Activated CD4-positive, alpha-beta T cell treated with anti-CD3 and anti-CD28 coated beads, Interleukin-2, amount 50 U/mL, for 16 hours (primary cell): ENCODE results near the gene OPTC.

Experiments used
- DNase-seq: peaks from one replicate; pipeline ENCODE4 v3.0.0-alpha.2; 2020

The OPTC gene

DNA sequence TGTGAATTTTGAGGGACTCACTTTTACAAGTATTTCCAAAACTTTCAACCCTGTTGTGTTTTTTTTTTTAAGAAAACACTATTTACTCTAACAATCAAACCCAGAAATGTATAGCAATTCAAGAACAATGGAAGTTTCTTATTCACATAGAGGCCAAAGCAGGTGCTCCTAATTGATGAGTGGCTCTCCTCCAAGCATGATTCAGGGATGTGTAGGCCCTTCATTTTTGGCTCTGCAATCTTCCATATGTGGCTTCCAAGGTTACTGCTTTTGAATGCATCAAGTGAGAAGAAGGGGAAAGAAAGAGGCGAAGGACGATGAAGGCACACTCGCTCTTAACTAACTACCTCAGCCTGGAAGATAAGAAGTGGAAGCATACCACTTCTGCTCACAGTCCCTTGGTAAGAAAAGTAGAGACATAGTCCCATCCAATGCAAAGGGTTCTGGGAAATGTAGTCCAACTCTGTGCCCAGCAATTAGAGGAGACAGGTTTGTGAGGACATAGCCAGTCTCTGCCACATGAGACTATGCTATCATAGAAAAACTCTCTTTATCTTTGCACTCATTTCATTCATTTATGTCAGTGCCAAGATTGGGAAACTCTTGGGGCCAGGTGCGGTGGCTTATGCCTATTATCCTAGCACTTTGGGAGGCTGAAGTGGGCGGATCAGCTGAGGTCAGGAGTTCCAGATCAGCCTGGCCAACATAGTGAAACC is 46.0 kb downstream of the OPTC start:
- DNase-seq, result no peak

DNA sequence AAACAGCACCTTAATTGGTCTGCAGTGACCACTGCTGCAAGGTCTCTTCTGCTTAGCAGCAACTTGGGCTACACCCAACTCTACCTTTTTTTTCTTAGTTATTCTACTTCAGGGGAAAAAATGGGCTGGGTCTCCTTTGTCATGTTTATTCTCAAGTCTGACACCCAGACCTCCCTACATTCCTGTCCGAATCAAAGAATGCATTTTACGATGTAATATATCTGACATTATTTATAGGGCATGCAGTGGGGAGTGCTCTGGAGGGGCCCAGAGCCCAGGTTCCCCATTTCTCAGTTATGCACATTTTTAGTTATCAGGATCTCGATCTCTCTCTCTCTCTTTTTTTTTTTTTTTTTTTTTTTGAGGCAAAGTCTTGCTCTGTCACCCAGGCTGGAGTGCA is 50.5 kb downstream of the OPTC start:
- no peak for DNase-seq

DNA sequence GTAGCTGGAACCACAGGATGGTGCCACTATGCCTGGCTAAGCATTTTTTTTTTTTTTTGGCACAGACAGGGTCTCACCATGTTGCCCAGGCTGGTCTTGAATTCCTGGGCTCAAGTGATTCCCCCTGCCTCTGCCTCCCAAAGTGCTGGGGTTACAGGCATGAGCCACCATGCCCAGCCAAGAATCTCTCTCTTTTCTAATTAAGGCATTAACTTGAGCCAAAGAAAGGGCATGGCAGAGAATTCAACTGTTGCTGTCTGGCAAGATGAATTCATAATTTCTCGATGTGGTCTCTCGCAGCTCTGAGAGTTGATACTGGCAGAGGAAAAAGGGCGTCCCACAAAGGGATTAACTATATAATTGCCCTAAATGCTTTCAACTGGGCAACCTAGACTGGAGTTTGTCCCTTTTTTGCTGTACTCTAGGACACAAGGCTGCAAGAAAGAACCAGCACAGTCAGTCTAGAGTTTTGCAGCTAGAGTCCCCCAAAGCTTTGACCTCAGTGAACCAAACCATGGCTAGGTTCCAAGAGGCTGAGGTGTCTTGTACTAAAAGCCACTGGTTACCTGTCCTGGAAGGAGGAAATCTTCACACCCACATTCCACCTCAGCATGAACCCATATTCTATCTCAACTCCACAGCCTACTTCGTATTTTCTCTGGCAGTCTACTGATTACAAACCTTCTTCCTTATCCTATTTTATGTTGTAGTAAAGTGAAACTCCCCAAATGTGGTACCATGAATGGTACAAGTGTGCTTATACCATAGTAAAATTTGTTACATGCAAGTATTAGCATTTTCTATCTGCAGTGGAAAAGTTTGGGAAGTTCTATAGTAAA is 51.2 kb downstream of the OPTC start:
- DNase-seq, result no peak

DNA sequence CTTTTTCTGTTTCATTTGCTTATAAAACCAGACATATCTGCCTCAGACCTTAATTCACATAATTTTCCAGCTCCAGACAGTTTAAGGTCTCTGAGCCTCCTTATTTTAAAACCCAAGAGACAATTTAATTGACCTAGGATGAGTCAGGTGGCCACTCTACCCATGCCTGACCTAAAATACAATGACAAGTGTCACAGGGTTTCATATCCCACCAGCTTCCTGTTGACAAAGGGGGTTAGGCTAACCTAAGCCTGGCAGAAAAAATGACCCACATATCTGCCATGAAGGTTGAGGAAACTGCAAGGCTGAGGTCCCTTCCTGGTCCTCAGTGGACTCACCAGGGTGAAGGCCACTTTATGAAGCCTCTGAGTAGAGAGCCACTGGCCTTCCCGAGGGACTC is 52.3 kb downstream of the OPTC start:
- DNase-seq, result no peak

DNA sequence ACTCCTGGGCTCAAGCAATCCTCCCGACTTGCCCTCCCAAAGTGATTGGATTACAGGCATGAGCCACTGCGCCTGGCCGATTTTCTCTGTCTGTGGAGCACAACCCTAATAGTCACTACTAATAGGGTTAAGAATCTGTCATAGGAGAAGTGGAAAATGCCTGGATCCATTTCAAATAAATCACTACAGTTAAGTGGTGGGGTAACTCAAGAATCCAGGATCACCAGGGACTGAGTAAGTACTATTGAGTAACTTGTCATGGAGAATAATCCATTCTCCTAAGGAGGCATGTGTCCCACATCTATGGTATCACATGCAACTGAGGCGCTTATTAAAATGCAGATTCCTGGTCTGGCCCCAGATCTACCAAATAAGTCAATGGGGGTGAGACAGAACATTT is 53.2 kb downstream of the OPTC start:
- no peak for DNase-seq

DNA sequence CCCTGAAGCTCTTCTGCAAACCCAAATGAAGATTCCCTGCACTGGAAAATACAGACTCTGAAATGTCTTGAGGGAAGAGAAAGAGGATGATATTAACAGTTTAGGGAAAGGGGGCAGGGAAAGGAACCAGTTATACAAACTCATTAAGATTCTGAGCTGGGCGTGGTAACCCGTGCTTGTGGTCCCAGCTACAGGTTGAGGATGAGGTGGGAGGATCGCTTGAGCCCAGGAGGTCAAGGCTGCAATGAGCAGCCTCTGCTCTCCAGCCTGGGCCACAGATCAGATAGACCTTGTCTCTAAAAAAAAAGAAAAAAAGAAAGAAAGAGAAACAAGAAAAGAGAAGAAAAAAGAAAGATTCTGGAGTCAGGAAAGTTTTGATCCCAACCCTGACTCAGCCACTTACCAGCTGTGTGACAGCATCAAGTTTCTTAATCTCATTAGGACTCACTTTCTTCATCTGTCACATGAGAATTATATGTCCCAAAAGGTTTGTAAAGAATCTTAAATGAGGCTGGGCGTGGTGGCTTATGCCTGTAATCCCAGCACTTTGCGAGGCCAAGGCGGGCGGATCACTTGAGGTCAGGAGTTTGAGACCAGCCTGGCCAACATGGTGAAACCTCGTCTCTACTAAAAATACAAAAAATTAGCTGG is 53.9 kb downstream of the OPTC start:
- DNase-seq, result no peak

DNA sequence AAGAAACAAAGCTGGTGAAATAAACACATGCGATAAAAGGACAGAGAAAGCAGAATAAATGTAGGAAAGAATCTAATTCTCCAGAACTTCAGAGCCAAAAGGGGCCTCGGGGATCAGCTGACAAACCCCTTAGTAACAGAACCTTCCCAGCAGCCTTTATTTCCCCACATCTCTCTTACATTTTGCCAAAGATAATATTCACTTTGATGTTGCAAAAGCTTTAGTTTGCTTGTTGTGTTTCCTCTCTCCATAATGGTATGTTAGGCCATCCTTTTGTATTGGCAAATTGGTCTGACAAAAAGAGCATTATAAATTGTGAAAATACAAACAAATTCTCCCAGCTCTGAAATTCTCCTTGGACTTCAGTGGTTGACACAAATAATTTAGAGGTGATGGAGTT is 54.9 kb downstream of the OPTC start:
- no peak for DNase-seq

DNA sequence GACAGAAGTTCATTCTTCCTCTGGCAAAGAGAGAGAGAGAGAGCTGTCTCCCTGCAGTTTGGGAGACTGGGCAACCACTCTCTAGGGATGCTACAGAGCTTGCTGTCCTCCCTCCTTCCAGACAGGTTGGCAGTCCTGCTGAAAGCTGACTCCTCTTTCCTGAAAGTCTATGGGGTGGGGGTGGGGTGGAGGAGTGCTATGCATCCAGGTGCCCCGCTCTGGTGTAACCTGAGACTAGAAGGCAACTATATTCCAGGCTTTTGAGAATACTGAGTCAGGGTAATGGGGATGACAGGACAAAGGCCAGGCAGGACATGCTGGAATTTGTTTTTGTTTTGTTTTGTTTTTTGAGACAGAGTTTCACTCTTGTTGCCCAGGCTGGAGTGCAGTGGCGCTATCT is 55.4 kb downstream of the OPTC start:
- DNase-seq, result no peak

DNA sequence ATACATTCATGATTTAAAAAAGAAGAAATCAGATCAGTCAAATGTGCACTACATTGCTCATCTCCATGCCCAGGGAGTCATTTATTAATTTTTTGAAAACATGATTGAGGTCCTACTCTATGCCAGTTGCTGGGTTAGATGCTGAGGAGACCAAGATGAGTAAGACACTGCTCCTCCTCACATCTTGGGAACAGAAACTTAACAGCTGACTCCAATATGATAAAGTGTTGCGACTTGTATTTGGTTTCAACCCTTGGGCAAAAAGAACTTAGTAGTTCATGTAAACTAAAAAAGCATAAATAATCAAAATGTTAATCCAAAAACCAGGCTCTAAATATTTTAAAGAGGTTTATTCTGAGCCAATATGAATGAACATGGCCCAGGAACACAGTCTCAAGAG is 56.9 kb downstream of the OPTC start:
- DNase-seq, result no peak

DNA sequence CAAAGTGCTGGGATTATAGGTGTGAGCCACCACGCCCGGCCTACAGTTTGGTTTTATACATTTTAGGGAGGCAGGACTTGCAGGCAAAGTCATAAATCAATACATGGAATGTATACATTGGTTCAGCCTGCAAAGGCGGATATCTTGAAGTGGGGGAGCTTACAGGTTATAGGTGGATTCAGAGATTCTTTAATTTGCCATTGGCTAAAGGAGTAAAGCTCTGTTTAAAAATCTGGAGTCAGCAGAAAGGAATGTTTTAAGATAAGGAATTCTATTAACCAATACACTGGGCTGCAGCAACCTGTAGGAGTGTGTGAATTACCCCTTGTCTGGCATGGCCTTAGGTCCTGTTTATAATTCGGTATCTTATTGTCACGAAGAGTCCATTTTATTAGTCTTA is 57.6 kb downstream of the OPTC start:
- no peak for DNase-seq

DNA sequence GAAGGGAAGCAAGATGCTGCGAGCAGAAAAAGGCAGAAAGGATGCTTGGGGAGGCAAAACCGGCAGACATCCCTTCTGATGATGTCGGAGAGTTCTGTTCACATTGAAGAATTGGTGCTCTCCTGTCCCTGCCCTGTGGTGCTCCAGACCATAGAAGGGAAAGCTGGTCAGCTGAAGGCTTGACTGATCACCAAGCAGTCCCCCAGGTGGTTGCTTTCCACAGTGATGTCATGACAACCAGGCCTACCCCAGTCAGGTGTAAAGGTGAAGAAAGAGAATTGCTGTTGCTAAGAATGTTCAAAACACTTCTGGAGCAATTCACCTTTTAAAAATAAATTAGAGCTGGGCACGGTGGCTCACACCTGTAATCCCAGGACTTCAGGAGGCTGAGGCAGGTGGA is 59.5 kb downstream of the OPTC start:
- no peak for DNase-seq

DNA sequence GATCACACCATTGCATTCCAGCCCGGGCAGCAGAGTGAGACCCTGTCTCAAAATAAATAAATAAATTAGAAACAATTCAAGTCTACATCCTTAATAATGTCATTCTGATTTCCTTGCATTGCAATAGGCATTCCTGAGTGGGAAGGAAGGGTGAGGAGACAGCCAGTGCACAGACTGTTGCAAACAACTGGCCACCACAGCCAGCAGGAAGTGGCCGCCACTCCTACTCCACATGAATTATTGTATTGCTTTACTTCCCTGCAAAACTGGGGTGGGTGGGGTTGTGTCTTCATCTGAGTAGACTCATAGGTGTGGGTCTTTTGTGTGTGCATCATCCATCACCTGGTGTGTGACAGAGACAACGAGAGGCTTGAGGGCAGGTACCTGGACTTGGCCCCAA is 60.1 kb downstream of the OPTC start:
- no peak for DNase-seq

DNA sequence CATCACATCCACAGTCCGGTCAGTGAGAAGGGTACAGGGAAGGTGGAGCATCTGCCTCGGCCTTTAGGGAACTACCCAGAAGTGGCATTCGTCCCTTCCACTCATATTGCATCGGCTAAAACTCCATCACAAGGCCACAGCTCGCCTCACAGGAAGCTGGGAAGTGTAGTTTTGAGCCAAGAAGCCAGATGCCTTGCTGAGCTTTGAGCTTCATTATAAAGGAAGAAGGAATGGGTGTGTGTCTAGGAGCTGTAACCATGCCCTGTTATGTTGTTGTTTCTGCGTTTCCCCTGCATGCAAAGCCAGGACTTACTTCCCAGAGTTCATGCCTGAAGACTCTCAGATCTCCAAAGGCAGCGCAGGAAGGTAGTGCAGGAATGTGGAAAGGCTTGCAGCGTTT is 61.1 kb downstream of the OPTC start:
- DNase-seq, result no peak

DNA sequence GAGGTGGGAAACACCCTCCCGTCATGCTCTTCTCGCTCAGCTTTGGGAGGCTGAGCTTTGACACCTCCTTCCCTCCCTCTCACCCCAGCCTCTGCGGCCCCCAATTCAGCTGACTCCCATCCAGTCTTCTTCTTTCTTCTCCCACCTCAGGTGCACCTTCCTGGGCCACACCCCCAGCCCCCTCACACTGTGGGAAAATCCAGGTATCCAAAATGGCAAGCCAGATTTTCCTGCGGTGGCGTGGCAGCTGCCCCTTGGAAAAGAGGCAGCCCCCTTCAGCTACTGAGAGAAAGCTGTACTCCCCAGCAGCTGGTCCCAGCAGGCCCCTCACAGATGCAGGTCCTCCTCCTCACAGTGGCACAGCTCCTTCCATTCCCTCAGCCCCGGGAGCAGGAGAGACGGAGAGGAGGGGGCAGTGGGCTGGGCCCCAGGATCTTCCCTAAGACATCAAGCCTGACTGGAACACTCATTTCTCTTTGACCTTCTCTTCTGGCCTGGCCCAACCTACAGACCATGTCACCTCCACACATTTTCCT is 61.6 kb downstream of the OPTC start:
- DNase-seq, result no peak

DNA sequence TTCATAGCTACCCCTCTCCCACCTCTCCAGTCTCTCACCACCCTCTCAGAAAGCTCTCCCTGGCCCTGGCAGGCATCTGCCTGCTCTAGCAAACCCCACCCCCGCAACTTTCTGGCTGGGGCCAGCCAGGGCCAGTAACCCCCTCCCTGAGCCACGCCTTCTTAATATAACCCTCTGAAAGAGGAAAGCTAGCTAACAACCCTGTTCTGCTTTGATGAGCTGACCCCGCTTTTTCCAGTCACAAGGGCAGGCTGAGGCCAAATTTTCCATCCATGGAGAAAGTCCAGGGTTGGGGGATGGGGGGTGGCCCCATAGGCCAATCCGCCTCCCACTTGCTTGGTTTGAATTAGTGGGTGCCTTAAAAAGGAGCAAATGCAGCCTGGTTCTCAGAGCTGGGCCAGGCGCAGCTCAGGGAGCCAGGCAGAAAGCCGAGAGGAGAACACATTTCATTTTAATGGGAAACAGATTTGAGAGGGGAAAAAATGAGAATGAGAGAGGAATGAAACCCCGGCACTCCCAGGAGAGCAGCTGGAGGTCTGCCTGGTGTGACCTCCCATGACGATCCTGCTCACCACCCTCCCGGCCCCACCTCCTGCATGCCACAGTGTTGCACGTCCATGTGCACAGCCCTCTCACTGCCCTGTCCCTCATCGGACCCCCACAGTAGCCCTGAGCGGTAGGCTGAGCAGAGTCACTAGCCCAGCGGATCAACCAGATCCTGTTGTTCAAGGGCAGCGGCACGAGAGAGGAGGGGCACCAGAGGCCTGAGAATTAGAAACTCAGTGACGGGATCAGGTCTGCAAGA is 62.3 kb downstream of the OPTC start:
- no peak for DNase-seq

DNA sequence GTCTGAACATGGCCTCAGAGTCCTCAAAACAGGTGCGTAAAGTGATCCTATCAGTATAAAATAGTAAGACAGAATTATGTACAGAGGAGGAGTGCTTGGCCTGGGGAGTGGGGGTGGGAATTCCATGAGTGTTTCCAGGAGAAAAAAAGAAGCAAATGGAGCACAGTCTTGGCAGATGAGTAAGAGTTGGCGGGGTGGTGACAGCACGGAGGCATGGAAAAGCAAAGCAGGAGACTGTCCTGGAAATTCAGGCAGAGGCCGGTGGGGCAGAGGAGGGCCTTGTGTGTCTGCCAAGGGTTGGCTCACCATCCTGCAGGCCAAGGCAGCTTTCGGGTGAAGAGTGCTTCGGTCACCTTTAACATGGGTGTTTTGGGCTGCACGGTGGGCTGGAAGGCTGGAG is 63.4 kb downstream of the OPTC start:
- no peak for DNase-seq

DNA sequence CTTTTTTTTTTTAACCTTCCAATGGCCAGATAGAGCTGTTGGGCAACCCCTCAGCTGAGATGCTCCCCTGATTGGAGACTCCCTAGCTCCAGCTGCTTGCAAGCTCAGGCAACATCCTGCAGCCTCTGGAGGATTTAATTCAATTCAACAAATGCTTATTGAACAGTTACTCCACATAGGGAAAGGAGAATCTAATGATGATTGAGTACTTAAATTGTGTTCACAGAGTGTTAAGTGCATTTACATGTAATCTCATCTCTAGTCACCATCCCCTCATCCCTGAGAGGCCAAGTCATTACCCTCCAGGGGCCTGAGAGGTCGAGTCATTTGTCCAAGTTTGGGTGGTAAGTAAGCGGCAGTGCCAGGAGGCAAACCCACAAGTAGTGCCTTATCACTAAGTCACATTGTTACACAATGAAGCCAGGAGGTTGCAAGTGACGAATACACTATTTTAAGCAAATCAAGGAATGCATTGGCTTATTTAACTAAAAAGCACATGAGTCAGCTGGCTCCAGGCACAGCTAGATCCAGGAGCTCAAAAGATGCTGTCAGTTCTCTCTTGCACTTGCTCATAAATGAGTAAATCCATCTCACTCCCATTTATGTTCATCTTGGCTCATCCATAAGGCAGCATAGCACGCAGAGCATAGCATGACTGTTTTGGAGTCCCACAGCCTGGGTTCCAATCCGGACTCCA is 64.3 kb downstream of the OPTC start:
- peak; percentile 8 for DNase-seq
